ENCODE data around the gene TTC21B. TPM values are rescaled to one million over a fixed set of nuclear protein-coding genes. Genes with fewer than 3 reads are reported as not detected.
"Not testable (repeated sequence)": the region's sequence is repeated elsewhere in the genome, so short reads cannot be mapped to it uniquely, and the experiment has no call there.

TTC21B gene
- total and polyA plus RNA-seq, 9 of the 15 experiments (the other 6 are each of a cell fraction or from before 2014, with no cell fraction given) = 5.2 to 34.9 (median 18.5) TPM

- CTCF ChIA-PET (ENCODE audit: low intra/inter-chr PET ratio) = no interaction called here
- ATAC-seq = no peak
Measured at GRCh38 chr2:165863810-165864261, 89.7 kb downstream of the TTC21B start.

GRCh38 chr2:165861083-165861482 lies 92.5 kb downstream of the TTC21B start:
- H3K9me3 ChIP-seq (replicated peaks; ENCODE audit: control insufficient read depth, insufficient read depth, low read depth, low read length); H3K79me2 ChIP-seq (ENCODE audit: control insufficient read depth, insufficient read depth, low read length); H3K9me1 ChIP-seq (ENCODE audit: control insufficient read depth, insufficient read depth, low read length); DNase-seq (ENCODE audit: extremely low read depth in 1 of 4, low spot score in 3 of 4); H3K9ac ChIP-seq (ENCODE audit: insufficient read depth in 1 of 2, low read depth in 2 of 2, low read length in 2 of 2); FAIRE-seq; H2AFZ ChIP-seq (ENCODE audit: low read depth, low read length); H3K27me3 ChIP-seq (ENCODE audit: control insufficient read depth in 2 of 2, insufficient read depth in 2 of 2, low read length in 2 of 2); H3K4me3 ChIP-seq; CTCF ChIA-PET (ENCODE audit: low intra/inter-chr PET ratio); H3K36me3 ChIP-seq (ENCODE audit: control insufficient read depth, insufficient read depth, low read length); H3K4me2 ChIP-seq (ENCODE audit: insufficient read depth, low read length); in situ Hi-C loops (cut with MboI); H3K4me1 ChIP-seq (replicated peaks in 1 of 2; ENCODE audit: control insufficient read depth in 2 of 2, insufficient read depth in 2 of 2, low read length in 2 of 2); ATAC-seq; intact Hi-C loops (cut with micrococcal nuclease); BruUV-seq (replicated peaks); H4K20me1 ChIP-seq (replicated peaks; ENCODE audit: control insufficient read depth, insufficient read depth, low read length); H3K27ac ChIP-seq (ENCODE audit: extremely low read depth, low read depth, low read length): not testable (repeated sequence)
- WGBS (ENCODE audit: insufficient coverage, low coverage, missing lambda C conversion rate) = 0% methylated on average over 2 of the region's 2 CpGs
- POLR2A ChIA-PET = interaction anchor here (1.1 kb wide), 1 partner anchor 28 kb away, joined by 3 read pairs; no protein-coding TSS in a partner anchor

More at GRCh38 chr2:165863810-165864261, 89.7 kb downstream of the TTC21B start:
- intact Hi-C loops (cut with micrococcal nuclease) (no loop called here), in situ Hi-C loops (cut with MboI) (no loop called here)
- DNase-seq (ENCODE audit: extremely low read depth in 1 of 4, low spot score in 3 of 4) (no peak), FAIRE-seq (no peak)
- no TSS peak for BruUV-seq (replicated peaks)
- Histone ChIP-seq H3K9me3 (replicated peaks; ENCODE audit: control insufficient read depth, insufficient read depth, low read depth, low read length) (no peaks in the 10 kb centered on the region), H3K4me3 (no peak overlapping the region), H2AFZ (ENCODE audit: low read depth, low read length) (no peak overlapping the region), H3K4me1 (replicated peaks in 1 of 2; ENCODE audit: control insufficient read depth in 2 of 2, insufficient read depth in 2 of 2, low read length in 2 of 2) (no peaks in the 10 kb centered on the region), H3K79me2 (ENCODE audit: control insufficient read depth, insufficient read depth, low read length) (no peaks in the 10 kb centered on the region), H4K20me1 (replicated peaks; ENCODE audit: control insufficient read depth, insufficient read depth, low read length) (no peaks in the 10 kb centered on the region), H3K27me3 (ENCODE audit: control insufficient read depth in 2 of 2, insufficient read depth in 2 of 2, low read length in 2 of 2) (no peaks in the 10 kb centered on the region), H3K36me3 (ENCODE audit: control insufficient read depth, insufficient read depth, low read length) (no peaks in the 10 kb centered on the region), H3K27ac (ENCODE audit: extremely low read depth, low read depth, low read length) (no peak overlapping the region), H3K9me1 (ENCODE audit: control insufficient read depth, insufficient read depth, low read length) (no peaks in the 10 kb centered on the region), H3K9ac (ENCODE audit: insufficient read depth in 1 of 2, low read depth in 2 of 2, low read length in 2 of 2) (no peak overlapping the region), H3K4me2 (ENCODE audit: insufficient read depth, low read length) (no peak overlapping the region)
- 56% methylated on average over 5 of the region's 5 CpGs for WGBS (ENCODE audit: insufficient coverage, low coverage, missing lambda C conversion rate)
- POLR2A ChIA-PET = no interaction called here
- TF ChIP-seq SP1 (CRISPR knock-in tag; IDR thresholded peaks at IDR 0.05) = no peak
- TF ChIP-seq FIP1L1 (IDR thresholded peaks at IDR 0.05; ENCODE audit: low read depth, low read length, poor library complexity, severe bottlenecking) = no peak

All from K562 (cell line).